PFSK-1 (cell line): ENCODE results near the gene FOSL1.

Source experiments
- FOXP2 ChIP-seq: optimal IDR thresholded peaks from 2 replicates; pipeline ENCODE3; 2011; ENCODE audit warnings: borderline replicate concordance, control low read depth, inconsistent platforms; ENCODE audit not compliant: insufficient read depth; ENCODE audit errors: extremely low read length, extremely low read depth
- POLR2AphosphoS5 ChIP-seq: IDR thresholded peaks from 2 replicates; pipeline ENCODE4 v1.6.1; 2012; ENCODE audit warnings: low read depth, mild to moderate bottlenecking, control low read depth, low read length, moderate library complexity
- SIN3A ChIP-seq: IDR thresholded peaks from 2 replicates; pipeline ENCODE4 v1.6.1; 2012; ENCODE audit warnings: mild to moderate bottlenecking, low read length, moderate library complexity, borderline replicate concordance; ENCODE audit not compliant: insufficient read depth
- TAF1 ChIP-seq: IDR thresholded peaks from 2 replicates; pipeline ENCODE4 v1.6.1; 2012; ENCODE audit warnings: low read length, control low read depth, borderline replicate concordance; ENCODE audit not compliant: insufficient read depth
- TF ChIP-seq, protein P1 (sequence below), 2 experiments: IDR thresholded peaks; 2 replicates each; pipeline versions ENCODE4 v1.6.1 to v1.8.0; 2011 to 2012; ENCODE audit warnings: low read depth in 2 of 2, low read length in 2 of 2, control low read depth in 1 of 2, inconsistent platforms in 1 of 2, mild to moderate bottlenecking in 1 of 2, moderate library complexity in 1 of 2; ENCODE audit not compliant: insufficient read depth in 1 of 2

The FOSL1 gene

DNA sequence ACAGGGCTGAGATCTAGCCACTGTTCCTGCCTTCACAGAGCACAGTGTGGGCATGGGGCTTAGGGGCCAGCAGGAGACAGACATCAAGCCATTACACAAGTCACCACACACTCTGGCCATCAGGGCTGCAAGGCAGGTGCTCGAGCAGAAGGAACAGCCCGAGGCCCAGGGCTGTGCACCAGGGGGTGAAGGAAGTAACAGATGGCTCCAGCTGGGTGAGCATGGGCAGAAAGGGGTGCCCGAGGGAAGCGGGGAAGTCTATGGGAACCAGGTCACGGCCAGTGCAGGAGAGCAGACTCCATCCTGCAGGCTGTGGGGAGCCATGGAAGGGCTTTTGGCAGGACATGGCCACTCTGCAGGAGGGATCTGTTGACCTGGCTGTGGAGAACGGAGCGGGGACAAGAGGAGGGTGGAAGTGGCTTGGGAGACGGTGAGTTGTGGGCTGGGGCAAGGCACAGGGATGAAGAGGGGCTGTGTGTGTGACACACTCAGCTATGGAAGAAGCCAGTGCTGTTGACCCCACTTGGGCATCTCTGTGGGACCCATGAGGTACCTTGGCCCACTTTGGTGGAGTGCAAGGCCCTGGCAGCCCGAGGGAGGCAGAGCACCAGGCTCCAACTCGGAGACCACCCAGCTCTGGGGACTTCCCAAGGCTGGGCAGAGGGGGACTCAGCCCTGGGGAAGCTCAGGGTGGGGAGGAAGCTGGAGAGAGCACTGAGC is 15.1 kb upstream of the FOSL1 start:
- TF ChIP-seq TAF1, result peak; percentile 25; the same call in 1 of the 2 replicates
- TF ChIP-seq, protein P1, sequence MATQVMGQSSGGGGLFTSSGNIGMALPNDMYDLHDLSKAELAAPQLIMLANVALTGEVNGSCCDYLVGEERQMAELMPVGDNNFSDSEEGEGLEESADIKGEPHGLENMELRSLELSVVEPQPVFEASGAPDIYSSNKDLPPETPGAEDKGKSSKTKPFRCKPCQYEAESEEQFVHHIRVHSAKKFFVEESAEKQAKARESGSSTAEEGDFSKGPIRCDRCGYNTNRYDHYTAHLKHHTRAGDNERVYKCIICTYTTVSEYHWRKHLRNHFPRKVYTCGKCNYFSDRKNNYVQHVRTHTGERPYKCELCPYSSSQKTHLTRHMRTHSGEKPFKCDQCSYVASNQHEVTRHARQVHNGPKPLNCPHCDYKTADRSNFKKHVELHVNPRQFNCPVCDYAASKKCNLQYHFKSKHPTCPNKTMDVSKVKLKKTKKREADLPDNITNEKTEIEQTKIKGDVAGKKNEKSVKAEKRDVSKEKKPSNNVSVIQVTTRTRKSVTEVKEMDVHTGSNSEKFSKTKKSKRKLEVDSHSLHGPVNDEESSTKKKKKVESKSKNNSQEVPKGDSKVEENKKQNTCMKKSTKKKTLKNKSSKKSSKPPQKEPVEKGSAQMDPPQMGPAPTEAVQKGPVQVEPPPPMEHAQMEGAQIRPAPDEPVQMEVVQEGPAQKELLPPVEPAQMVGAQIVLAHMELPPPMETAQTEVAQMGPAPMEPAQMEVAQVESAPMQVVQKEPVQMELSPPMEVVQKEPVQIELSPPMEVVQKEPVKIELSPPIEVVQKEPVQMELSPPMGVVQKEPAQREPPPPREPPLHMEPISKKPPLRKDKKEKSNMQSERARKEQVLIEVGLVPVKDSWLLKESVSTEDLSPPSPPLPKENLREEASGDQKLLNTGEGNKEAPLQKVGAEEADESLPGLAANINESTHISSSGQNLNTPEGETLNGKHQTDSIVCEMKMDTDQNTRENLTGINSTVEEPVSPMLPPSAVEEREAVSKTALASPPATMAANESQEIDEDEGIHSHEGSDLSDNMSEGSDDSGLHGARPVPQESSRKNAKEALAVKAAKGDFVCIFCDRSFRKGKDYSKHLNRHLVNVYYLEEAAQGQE (IDR thresholded peaks at IDR 0.05; ENCODE audit: insufficient read depth in 1 of 2, low read depth in 2 of 2, low read length in 2 of 2), result no peak

DNA sequence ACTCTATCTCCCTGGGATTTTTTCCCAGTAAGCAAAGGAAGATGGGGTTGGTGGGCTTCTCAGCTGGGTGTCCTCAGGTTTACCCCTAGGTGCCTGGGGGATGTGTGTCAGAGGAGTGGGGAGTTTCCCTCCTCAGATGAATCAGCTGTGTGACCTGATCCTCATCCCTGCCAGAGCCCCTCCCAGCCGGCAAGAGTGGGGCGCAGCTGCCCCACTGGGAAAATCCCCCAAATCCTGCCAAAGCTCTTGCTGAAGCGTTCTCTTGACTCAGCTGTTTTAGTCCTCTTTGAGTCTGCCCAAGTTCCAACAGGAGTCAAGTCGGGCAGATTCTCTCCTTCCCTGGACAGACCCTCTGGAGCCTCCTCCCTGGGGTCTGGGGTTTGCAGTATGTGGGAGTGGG is 12.7 kb upstream of the FOSL1 start:
- TF ChIP-seq FOXP2 (no peak), TAF1 (no peak), POLR2AphosphoS5 (no peak), SIN3A (no peak)
- TF ChIP-seq, protein P1 (IDR thresholded peaks at IDR 0.05; ENCODE audit: insufficient read depth in 1 of 2, low read depth in 2 of 2, low read length in 2 of 2), result no peak

DNA sequence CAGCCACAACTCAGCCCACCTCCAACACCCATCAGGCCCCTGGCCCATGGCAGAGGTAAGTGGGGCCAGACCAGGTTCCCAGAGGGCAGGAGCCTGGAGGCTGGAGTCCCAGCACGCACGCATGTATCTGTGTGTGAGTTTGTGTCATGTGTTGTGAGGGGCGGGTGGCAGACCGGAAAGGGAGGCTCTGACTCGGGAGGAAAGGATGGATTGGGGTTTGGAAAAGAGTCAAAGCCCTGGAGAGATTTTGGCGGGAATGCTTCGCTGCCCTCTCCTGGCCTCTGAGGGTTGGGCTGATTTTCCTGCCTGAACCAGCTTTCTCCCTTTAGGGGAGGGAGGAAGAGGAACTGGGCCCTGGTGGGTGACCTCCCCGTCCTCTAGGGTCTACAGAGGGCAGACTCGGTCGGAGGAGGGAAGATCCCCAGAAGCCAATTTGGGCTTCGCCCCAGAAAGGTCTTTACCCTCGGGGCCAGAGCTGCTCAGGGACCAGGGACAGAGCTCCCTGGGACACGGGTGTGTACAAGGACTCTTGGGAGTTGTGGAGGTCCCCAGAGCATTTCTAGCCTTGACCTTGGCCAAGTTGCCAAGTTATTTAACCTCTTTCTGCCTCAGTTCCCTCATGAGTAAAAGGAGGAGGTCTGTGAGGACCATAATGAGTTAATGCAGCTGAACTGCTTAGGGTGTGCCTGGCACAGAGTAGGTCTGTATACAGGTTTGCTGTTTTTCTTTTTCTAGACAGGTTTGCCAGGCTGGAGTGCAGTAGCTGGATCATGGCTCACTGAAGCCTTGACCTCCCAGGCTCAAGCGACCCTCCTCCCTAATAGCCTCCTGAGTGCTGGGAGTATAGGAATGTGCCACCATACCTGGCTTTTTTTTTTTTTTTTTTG is 11.7 kb upstream of the FOSL1 start:
- TF ChIP-seq FOXP2 (no peak), SIN3A (peak; percentile 74; the same call in 1 of the 2 replicates), TAF1 (no peak), POLR2AphosphoS5 (peak; percentile 37; the same call in 1 of the 2 replicates)
- TF ChIP-seq, protein P1 (IDR thresholded peaks at IDR 0.05; ENCODE audit: insufficient read depth in 1 of 2, low read depth in 2 of 2, low read length in 2 of 2), result peak in 1 of 2 experiments; percentile 41; a peak in 1 of 4 replicates

DNA sequence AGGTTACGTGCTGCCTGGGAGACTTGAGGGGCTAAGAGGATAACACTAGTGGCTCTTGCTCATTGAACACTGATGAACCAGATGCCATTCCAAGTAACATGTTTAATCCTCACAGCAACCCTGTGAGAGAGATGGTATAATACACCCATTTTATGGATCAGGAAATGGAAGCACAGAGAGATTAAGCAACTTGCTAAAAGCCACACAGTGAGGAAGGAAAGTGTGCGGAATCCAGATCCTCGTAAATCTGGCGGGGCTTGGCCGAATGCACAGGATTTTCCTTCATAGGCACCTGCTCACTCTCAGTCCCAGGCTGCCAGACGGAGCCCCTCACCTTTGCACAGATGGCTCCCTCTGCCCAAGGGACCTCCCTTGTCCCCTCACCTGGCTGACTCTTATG is 7.7 kb upstream of the FOSL1 start:
- no peak for TF ChIP-seq FOXP2
- TF ChIP-seq SIN3A, result no peak
- TF ChIP-seq, protein P1 (IDR thresholded peaks at IDR 0.05; ENCODE audit: insufficient read depth in 1 of 2, low read depth in 2 of 2, low read length in 2 of 2), result no peak
- no peak for TF ChIP-seq TAF1
- TF ChIP-seq POLR2AphosphoS5, result no peak
